Smooth muscle cell (in vitro differentiated cells): Measurements from ENCODE around the gene GALNT9. TPM values are rescaled to one million over a fixed set of nuclear protein-coding genes. Genes with fewer than 3 reads are reported as not detected.

Experiments
- DNase-seq: peaks from one replicate; lab custom pipeline; 2025; ENCODE audit not compliant: unreplicated experiment; lab: John Stamatoyannopoulos, UW
- H2AFZ ChIP-seq: fragments of 200-600 bp; sonication (generic); 2 replicates; pipeline ENCODE4 v1.6.0; 2016; ENCODE audit warnings: antibody characterized with exemption, low read depth, mild to moderate bottlenecking
- H3F3A ChIP-seq: fragments of 200-600 bp; sonication (generic); 2 replicates; pipeline ENCODE4 v1.6.0; 2017; ENCODE audit warnings: antibody characterized with exemption, low read depth
- H3K27ac ChIP-seq: fragments of 200-600 bp; sonication (generic); 2 replicates; pipeline ENCODE4 v1.5.1; 2016; ENCODE audit warnings: low read depth, mild to moderate bottlenecking
- H3K27me3 ChIP-seq: fragments of 200-600 bp; sonication (generic); 2 replicates; pipeline ENCODE4 v1.6.1; 2016; ENCODE audit warnings: low read depth, mild to moderate bottlenecking
- H3K36me3 ChIP-seq: fragments of 200-600 bp; sonication (generic); 2 replicates; pipeline ENCODE4 v1.5.1; 2016; ENCODE audit warnings: low read depth
- H3K4me1 ChIP-seq: fragments of 200-600 bp; sonication (generic); 2 replicates; pipeline ENCODE4 v1.5.1; 2016; ENCODE audit warnings: low read depth
- H3K4me2 ChIP-seq: fragments of 200-600 bp; sonication (generic); 2 replicates; pipeline ENCODE4 v1.6.0; 2016; ENCODE audit warnings: mild to moderate bottlenecking
- H3K4me3 ChIP-seq: fragments of 200-600 bp; sonication (generic); 2 replicates; pipeline ENCODE4 v1.5.1; 2016; ENCODE audit warnings: mild to moderate bottlenecking
- H3K79me2 ChIP-seq: fragments of 200-600 bp; sonication (generic); 2 replicates; pipeline ENCODE4 v1.6.0; 2016; ENCODE audit warnings: low read depth, mild to moderate bottlenecking
- H3K9ac ChIP-seq: fragments of 200-600 bp; sonication (generic); 2 replicates; pipeline ENCODE4 v1.6.0; 2016; ENCODE audit warnings: low read depth
- H3K9me3 ChIP-seq: fragments of 200-600 bp; sonication (generic); replicated peaks from 2 replicates; pipeline ENCODE4 v1.5.1; 2016; ENCODE audit warnings: low read depth
- H4K20me1 ChIP-seq: fragments of 200-600 bp; sonication (generic); 2 replicates; pipeline ENCODE4 v1.6.0; 2016; ENCODE audit warnings: low read depth
- CTCF ChIP-seq: fragments of 200-600 bp; sonication (generic); IDR thresholded peaks from 2 replicates; pipeline ENCODE4 v1.5.1; 2017; ENCODE audit warnings: borderline replicate concordance, mild to moderate bottlenecking, antibody characterized with exemption; ENCODE audit not compliant: insufficient read depth, poor library complexity, severe bottlenecking
- WGBS: methylation state at CpG from one replicate; pipeline ENCODE4 v1.1.7; 2016; ENCODE audit warnings: low lambda C conversion rate; 5-methylcytosine and 5-hydroxymethylcytosine counted together
- polyA plus RNA-seq: library from polyadenylated mRNA; unstranded; fragments of >200 nt; fragmentation: Nextera tagmentation; extraction: Ambion mirVana; gene quantifications from 2 replicates; pipeline ENCODE4 v1.2.1, GENCODE V29; 2016
- total RNA-seq: library from RNA; depleted of rRNA; stranded (reverse); fragments of >200 nt; gene quantifications from 2 replicates; pipeline ENCODE4 v1.2.3, GENCODE V29; 2014

GALNT9 gene
- total and polyA plus RNA-seq, 2 experiments from 2014 or later: 1.1 TPM; not detected in 1

DNA sequence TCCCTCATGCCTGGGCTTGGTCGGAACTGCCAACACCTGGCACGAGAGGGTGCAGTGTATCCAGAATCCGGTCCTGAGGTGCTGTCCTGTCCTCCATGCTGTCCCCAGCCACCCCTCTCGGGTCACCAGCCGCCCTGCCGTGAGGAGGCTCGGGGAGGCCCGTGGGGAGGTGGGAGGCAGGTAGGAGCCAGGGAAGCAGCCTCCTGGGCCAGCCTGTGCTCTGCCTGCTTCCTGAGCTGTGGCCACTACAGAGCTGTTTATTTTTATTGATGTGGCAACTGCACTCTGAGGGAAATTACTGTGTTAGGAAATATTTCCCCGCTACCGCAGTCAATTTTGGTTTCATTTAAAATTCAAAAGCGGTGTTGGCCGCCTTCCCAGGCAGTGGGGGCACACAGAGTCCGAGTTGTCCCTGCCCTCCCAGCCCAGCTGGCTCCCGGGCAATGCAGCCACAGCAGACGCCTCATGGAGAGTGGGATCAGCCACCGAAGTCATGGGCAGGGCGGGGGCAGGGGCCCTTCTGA lies 166.8 kb downstream of the GALNT9 start:
- Histone ChIP-seq H3K27ac (no peak overlapping the region), H3K4me2 (no peak overlapping the region), H3K27me3 (no peaks in the 10 kb centered on the region), H2AFZ (no peak overlapping the region), H3K4me1 (no peaks in the 10 kb centered on the region), H3K9me3 (no peaks in the 10 kb centered on the region), H3K4me3 (no peak overlapping the region), H3K36me3 (no peaks in the 10 kb centered on the region), H3K9ac (no peak overlapping the region), H3F3A (no peaks in the 10 kb centered on the region), H4K20me1 (no peaks in the 10 kb centered on the region), H3K79me2 (no peaks in the 10 kb centered on the region)
- no peak for DNase-seq
- 66% methylated on average over 16 of the region's 17 CpGs for WGBS
- TF ChIP-seq CTCF: no peak

- H3K79me2 ChIP-seq: no peaks in the 10 kb centered on the region
- H4K20me1 ChIP-seq: no peaks in the 10 kb centered on the region
- no peaks in the 10 kb centered on the region for H3K9me3 ChIP-seq
- no peak overlapping the region for H2AFZ ChIP-seq
- H3K27ac ChIP-seq: no peak overlapping the region
- H3K27me3 ChIP-seq: no peaks in the 10 kb centered on the region
- no peak overlapping the region for H3K4me3 ChIP-seq
- H3K36me3 ChIP-seq: no peaks in the 10 kb centered on the region
- H3K9ac ChIP-seq: no peak overlapping the region
- no peaks in the 10 kb centered on the region for H3F3A ChIP-seq
- H3K4me1 ChIP-seq: no peaks in the 10 kb centered on the region
- H3K4me2 ChIP-seq: no peak overlapping the region
- WGBS: 74% methylated on average over 14 of the region's 17 CpGs
- no peak for TF ChIP-seq CTCF
- DNase-seq: no peak
Observed at GRCh38 chr12:132161796-132162507, 167.4 kb downstream of the GALNT9 start.

DNA sequence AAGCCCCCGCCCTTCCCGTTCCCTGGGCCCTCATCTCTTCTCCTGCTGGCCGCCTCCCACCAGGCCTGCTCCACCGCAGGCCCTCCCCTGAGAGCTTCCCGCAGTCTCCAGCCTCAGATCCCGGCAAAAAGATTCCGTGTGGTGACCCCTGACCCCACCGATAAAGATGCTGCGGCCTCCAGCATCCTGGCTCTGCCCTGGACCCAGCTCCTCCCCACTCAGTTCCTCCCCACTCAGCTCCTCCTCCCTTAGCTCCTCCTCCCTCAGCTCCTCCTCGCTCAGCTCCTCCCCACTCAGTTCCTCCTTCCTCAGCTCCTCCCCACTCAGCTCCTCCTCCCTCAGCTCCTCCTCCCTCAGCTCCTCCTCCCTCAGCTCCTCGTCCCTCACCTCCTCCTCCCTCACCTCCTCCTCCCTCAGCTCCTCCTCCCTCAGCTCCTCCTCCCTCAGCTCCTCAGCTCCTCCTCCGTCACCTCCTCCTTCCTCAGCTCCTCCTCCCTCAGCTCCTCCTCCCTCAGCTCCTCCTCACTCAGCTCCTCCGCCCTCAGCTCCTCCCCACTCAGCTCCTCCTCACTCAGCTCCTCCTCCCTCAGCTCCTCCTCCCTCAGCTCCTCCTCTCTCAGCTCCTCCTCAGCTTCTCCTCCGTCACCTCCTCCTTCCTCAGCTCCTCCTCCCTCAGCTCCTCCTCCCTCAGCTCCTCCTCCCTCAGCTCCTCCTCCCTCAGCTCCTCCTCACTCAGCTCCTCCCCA lies 168.2 kb downstream of the GALNT9 start:
- Histone ChIP-seq H3K79me2 (no peaks in the 10 kb centered on the region), H3K9me3 (no peaks in the 10 kb centered on the region), H3K27me3 (no peaks in the 10 kb centered on the region), H3K36me3 (no peaks in the 10 kb centered on the region), H3K27ac (no peak overlapping the region), H3K9ac (no peak overlapping the region), H3K4me2 (no peak overlapping the region), H3K4me3 (no peak overlapping the region), H3F3A (no peaks in the 10 kb centered on the region), H3K4me1 (no peaks in the 10 kb centered on the region), H2AFZ (no peak overlapping the region), H4K20me1 (no peaks in the 10 kb centered on the region)
- no peak for TF ChIP-seq CTCF
- WGBS: 81% methylated on average over 7 of the region's 14 CpGs
- no peak for DNase-seq
